GM19035 (cell line): Measurements from ENCODE around the gene ZNF689.

Experiments
- ATAC-seq: cut with Tn5 transposase; IDR thresholded peaks from one replicate; pipeline ENCODE4 v1.9.1; 2021; ENCODE audit not compliant: unreplicated experiment

The ZNF689 gene

GRCh38 chr16:30566531-30566930 lies 43.7 kb downstream of the ZNF689 start:
- no peak for ATAC-seq

GRCh38 chr16:30565984-30566383 lies 44.2 kb downstream of the ZNF689 start:
- no peak for ATAC-seq

DNA sequence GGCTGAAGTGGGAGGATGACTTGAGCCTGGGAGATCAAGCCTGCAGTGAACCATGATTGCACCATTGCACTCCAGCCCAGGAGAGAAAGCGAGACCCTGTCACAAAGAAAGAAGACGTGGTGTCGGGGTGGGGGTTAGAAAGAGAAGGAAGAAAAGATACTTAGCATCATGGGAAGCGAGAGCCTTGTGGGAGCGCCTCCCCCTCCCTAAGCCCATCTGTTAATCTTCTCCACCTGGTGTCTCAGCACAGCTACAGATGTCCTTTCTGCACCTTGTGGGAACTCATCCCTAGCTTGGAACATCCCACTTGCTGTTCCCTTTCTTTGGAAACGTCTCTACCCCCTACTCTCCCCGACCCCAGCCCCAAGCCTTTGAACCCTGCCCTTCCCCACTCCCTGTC lies 44.7 kb downstream of the ZNF689 start:
- no peak for ATAC-seq

GRCh38 chr16:30562021-30562420 lies 48.2 kb downstream of the ZNF689 start:
- no peak for ATAC-seq

- no peak for ATAC-seq
Measured at GRCh38 chr16:30561089-30561816, 48.9 kb downstream of the ZNF689 start.

DNA sequence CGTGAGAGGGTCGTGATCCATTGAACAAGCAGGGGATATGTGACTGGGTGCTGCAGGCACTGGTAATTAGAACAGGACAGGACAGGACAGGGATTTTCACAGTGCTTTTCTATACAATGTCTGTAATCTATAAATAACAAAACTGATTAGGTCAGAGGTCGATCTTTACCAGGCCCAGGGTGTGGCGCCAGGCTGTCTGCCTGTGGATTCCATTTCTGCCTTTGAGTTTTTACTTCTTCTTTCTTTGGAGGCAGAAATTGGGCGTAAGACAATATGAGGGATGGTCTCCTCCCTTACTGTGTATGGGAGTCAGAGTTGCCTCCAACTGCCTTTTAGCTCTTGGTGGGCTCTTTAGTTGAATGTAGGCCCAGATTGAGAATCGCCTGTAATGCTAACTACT lies 50.5 kb downstream of the ZNF689 start:
- no peak for ATAC-seq

DNA sequence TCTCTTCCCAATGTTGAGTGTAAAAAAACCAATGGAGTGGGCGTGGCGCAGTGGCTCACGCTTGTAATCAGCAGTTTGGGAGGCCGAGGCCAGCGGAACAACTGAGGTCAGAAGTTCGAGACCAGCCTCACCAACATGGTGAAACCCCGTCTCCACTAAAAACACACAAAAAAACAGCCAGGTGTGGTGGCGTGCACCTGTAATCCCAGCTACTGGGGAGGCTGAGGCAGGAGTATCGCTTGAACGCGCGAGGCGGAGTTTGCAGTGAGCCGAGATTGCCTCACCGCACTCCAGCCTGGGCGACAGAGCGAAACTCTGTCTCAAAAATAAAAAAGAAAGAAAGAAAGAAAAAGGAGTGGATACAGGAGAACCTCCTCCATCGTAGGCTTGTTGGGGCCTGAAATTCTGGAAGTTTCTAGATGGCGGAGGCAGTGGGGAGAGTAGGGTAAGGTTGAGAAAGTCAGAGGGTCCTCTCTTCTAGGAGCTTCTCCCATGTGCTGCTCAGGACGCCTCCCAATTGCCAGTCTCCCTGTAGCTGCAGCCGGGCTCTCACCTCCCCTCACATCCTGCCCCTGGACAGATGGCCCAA lies 51.3 kb downstream of the ZNF689 start:
- ATAC-seq: no peak

DNA sequence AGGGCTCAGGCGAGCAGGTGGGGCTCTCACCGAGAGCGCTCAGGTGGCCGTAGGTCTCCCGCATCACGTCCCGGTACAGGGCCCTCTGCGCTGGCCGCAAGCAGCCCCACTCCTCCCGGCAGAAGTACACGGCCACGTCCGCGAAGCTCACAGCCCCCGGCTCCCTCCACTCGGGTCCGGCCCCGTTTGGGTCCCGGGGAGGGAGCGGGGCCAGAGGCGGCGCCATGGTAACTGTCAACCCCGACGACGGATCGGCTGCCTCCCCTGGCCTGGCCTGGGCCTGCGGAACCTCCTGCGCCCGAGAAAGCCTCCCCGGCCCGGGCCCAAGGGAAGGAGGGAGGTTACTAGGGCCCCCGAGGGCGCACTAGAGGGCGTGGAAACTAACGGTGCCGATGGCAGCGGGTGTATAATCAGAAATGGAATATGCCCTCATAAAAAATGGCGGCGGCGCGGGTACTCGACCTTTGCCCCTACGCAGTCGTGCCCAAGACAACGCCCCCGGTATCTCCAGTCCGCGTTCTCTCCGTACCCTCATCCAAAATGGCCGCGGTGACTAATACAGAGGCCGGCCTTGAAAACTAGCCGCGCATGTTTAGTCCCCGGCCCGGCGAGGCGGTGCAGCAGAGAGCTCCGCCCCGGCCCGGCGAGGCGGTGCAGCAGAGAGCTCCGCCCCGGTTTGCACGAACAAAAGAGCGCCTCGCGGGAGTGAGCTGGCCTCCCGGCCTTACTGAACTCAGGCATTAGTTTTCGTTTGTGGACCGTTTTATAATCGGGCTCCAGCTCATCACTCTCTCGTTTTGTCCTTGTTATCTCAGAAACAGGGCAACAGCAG lies 52.0 kb downstream of the ZNF689 start, which contains the start of gene ZNF764:
ZNF764 (minus strand) TSS at position 418 of the 832 bp plus-strand sequence; CDS start at position 226, 192 bp downstream.
- peak; percentile 93 for ATAC-seq

DNA sequence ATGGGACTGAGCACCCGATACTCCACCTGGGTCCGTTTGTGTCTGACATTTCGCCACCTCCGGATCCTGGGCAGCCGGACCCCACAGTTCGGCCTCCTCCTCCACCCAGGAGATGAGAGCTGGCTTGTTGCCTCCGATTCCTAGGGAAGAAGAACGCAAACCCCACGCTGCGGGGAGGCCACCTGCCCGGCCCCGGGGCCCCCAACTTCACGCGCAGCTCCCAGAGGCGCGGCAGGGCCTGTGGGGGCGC lies 52.6 kb downstream of the ZNF689 start:
- peak; percentile 9 for ATAC-seq

DNA sequence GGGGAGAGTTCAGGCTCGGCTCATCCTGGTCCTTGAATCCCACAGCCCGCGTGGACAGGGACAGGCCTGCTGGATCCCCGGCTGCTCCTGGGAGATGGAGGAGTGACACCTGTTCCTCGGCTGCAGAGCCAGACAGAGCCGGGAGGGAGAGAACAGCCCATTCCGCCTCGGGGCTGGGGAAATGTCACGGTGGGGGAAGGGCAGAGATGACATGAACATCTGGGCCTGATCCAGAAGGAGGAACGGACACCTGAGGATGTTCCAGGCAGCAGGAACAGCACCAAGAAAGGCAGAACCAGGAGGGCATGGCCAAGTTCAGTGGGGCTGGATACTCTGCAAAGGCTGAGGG lies 54.1 kb downstream of the ZNF689 start:
- no peak for ATAC-seq

- no peak for ATAC-seq
Measured at GRCh38 chr16:30555315-30556124, 54.7 kb downstream of the ZNF689 start.

GRCh38 chr16:30554557-30555314 lies 55.5 kb downstream of the ZNF689 start:
- ATAC-seq: no peak

DNA sequence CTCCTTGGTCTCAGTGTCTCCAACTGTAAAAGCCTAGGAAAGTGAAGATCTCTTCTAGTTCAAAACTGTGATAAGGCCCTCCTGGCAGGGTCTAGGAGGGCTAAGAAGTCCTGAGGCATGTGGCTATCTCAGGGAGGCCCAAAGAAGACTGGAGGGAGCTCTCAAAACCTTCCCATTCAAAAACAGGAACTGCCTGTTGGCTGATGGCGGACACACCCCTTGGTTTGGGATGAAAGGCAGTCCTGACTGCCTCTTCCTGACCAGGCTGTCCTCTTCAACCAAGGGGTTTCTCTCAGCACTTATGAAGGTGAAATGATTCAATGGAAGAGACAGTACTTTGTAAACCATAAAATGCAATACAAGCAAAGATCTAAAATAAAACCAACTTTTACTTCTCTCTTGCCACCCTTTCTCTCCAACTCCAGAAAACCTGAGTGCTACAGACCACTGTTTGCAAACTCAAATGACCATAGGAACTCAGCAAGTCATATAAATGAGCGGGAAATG lies 56.7 kb downstream of the ZNF689 start:
- no peak for ATAC-seq

DNA sequence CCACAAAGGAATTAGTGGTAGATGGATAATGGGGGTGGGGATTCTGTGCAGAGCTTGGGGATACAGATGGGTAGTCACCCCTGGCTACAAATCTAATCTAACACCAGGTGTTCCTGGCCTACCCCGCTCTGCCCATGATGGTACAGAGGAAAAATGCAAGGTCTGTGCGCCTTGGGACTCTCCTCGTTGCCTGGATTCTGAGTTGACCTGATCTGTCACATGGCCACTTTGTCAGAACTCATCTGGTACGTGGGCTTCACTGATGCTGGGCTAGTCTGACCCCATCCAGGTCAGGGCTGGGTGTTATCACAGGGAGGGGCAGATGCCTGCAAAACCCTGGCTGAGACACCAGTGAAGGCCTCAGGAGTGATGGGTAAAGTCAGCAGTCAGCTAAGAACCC lies 57.2 kb downstream of the ZNF689 start:
- no peak for ATAC-seq
